ENCODE measurements around the gene NDST3. TPM values are rescaled to one million over a fixed set of nuclear protein-coding genes. Genes with fewer than 3 reads are reported as not detected.

The NDST3 gene
- total and polyA plus RNA-seq, 2 of the 13 experiments (the other 11 are each of a cell fraction or from before 2014, with no cell fraction given) = not detected

DNA sequence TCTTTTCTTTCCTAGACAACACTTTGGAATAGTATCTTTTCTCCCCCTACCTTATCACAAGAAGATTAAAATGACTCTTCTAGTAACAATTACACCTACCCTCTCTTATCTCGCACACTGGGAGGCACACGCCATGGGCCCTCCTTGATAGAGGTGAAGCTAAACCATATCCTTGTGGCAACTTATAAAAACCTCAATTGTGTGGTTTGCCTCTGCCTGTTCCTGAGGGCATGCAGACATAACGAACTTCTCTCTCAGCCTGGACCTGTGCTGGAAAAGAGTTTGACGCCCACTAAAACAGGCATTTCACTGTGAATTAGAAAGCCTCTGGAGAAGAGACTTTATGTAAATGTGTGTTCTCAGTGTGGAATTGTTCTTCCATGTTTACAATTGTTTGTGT, 141.2 kb downstream of the NDST3 start:
- TF ChIP-seq SNRNP70 (IDR thresholded peaks at IDR 0.05; ENCODE audit: low read depth, low read length) = no peak
- TF ChIP-seq, protein P1, sequence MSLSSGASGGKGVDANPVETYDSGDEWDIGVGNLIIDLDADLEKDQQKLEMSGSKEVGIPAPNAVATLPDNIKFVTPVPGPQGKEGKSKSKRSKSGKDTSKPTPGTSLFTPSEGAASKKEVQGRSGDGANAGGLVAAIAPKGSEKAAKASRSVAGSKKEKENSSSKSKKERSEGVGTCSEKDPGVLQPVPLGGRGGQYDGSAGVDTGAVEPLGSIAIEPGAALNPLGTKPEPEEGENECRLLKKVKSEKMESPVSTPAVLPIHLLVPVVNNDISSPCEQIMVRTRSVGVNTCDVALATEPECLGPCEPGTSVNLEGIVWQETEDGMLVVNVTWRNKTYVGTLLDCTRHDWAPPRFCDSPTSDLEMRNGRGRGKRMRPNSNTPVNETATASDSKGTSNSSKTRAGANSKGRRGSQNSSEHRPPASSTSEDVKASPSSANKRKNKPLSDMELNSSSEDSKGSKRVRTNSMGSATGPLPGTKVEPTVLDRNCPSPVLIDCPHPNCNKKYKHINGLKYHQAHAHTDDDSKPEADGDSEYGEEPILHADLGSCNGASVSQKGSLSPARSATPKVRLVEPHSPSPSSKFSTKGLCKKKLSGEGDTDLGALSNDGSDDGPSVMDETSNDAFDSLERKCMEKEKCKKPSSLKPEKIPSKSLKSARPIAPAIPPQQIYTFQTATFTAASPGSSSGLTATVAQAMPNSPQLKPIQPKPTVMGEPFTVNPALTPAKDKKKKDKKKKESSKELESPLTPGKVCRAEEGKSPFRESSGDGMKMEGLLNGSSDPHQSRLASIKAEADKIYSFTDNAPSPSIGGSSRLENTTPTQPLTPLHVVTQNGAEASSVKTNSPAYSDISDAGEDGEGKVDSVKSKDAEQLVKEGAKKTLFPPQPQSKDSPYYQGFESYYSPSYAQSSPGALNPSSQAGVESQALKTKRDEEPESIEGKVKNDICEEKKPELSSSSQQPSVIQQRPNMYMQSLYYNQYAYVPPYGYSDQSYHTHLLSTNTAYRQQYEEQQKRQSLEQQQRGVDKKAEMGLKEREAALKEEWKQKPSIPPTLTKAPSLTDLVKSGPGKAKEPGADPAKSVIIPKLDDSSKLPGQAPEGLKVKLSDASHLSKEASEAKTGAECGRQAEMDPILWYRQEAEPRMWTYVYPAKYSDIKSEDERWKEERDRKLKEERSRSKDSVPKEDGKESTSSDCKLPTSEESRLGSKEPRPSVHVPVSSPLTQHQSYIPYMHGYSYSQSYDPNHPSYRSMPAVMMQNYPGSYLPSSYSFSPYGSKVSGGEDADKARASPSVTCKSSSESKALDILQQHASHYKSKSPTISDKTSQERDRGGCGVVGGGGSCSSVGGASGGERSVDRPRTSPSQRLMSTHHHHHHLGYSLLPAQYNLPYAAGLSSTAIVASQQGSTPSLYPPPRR (CRISPR knock-in tag; IDR thresholded peaks at IDR 0.05; ENCODE audit: borderline replicate concordance) = no peak
- TF ChIP-seq JUN (CRISPR knock-in tag; IDR thresholded peaks at IDR 0.05) = no peak
- TF ChIP-seq ETV6 (CRISPR knock-in tag; conservative IDR thresholded peaks at IDR 0.05) = no peak
- TF ChIP-seq ZBTB44 (CRISPR knock-in tag; IDR thresholded peaks at IDR 0.05) = no peak
- no peak for TF ChIP-seq SMAD9 (CRISPR knock-in tag; IDR thresholded peaks at IDR 0.05)
- no peak for TF ChIP-seq GFI1 (CRISPR knock-in tag; IDR thresholded peaks at IDR 0.05; ENCODE audit: borderline replicate concordance)
- TF ChIP-seq FOXK1 (CRISPR knock-in tag; IDR thresholded peaks at IDR 0.05; ENCODE audit: borderline replicate concordance, low read depth) = no peak
- TF ChIP-seq SIX4 (CRISPR knock-in tag; IDR thresholded peaks at IDR 0.05) = no peak
- no peak for TF ChIP-seq TBP (CRISPR knock-in tag; IDR thresholded peaks at IDR 0.05)
- TF ChIP-seq U2AF2 (IDR thresholded peaks at IDR 0.05; ENCODE audit: low read depth, low read length) = no peak
- no peak for TF ChIP-seq PCBP2 (optimal IDR thresholded peaks at IDR 0.05; ENCODE audit: low read depth, low read length, poor library complexity, severe bottlenecking)
- TF ChIP-seq ZIK1 (CRISPR knock-in tag; IDR thresholded peaks at IDR 0.05; ENCODE audit: borderline replicate concordance, low read depth) = no peak
- Histone ChIP-seq H3K27me3 (ENCODE audit: control insufficient read depth in 1 of 2, insufficient read depth in 2 of 2, low read length in 2 of 2) (no peaks in the 10 kb centered on the region), H3K9me3 (ENCODE audit: low read length) (no peaks in the 10 kb centered on the region), H3K36me3 (replicated peaks in 1 of 2; ENCODE audit: control insufficient read depth in 1 of 2, insufficient read depth in 2 of 2, low read length in 2 of 2) (no peaks in the 10 kb centered on the region), H4K20me1 (ENCODE audit: insufficient read depth, low read length) (no peaks in the 10 kb centered on the region), H3K9ac (ENCODE audit: insufficient read depth, low read depth, low read length) (no peak overlapping the region), H3K4me1 (ENCODE audit: insufficient read depth, low read length) (no peaks in the 10 kb centered on the region), H3K4me3 (replicated peaks in 1 of 3; ENCODE audit: insufficient read depth in 1 of 3, low read depth in 2 of 3, low read length in 3 of 3) (no peak overlapping the region), H3K79me2 (ENCODE audit: insufficient read depth, low read length) (no peaks in the 10 kb centered on the region), H3K27ac (ENCODE audit: extremely low read length, insufficient read depth, low read length) (no peak overlapping the region), H2AFZ (ENCODE audit: low read length) (no peak overlapping the region), H3K4me2 (ENCODE audit: low read depth, low read length) (no peak overlapping the region)
- CTCF ChIA-PET (ENCODE audit: low intra/inter-chr PET ratio, low total read pairs) = no interaction called here
- no peak for ATAC-seq
- DNase-seq (ENCODE audit: low spot score) = no peak
- WGBS (ENCODE audit: low lambda C conversion rate) = 19% methylated on average over 4 of the region's 4 CpGs
- POLR2A ChIA-PET = no interaction called here
- in situ Hi-C loops (cut with HindIII; ENCODE audit: extremely low pct_ligation_motif_present, low pct_unique_long_range_greater_than_20kb) (no loop called here), intact Hi-C loops (cut with micrococcal nuclease; ENCODE audit: unreplicated experiment) (no loop called here)
- BruUV-seq (replicated peaks) = no TSS peak
- FAIRE-seq = no peak
